Chondrocyte (in vitro differentiated cells): ENCODE data around the gene NSD2. TPM values are rescaled to one million over a fixed set of nuclear protein-coding genes. Genes with fewer than 3 reads are reported as not detected.
A peak's percentile ranks its signal among the peaks of the same experiment; 100 is the strongest.

Experiments
- DNase-seq: peaks from one replicate; pipeline ENCODE4 v3.0.0; 2021; ENCODE audit warnings: mixed read lengths, low spot score
- H3K27ac Mint-ChIP-seq: one replicate; pipeline ENCODE4 v1.8.0; 2021; ENCODE audit warnings: mild to moderate bottlenecking, moderate library complexity, mixed read lengths; ENCODE audit not compliant: unreplicated experiment
- H3K27me3 Mint-ChIP-seq: 2 replicates; pipeline ENCODE4 v1.8.0; 2021; ENCODE audit warnings: low read depth, mixed read lengths
- H3K36me3 Mint-ChIP-seq: 2 replicates; pipeline ENCODE4 v1.8.0; 2021; ENCODE audit warnings: low read depth, mixed read lengths
- H3K4me1 Mint-ChIP-seq: 2 replicates; pipeline ENCODE4 v1.8.0; 2021; ENCODE audit warnings: low read depth, mild to moderate bottlenecking, mixed read lengths
- H3K4me3 Mint-ChIP-seq: one replicate; pipeline ENCODE4 v1.8.0; 2021; ENCODE audit warnings: mild to moderate bottlenecking, moderate library complexity, mixed read lengths; ENCODE audit not compliant: unreplicated experiment
- H3K9me3 Mint-ChIP-seq: 2 replicates; pipeline ENCODE4 v1.8.0; 2021; ENCODE audit warnings: low read depth, mixed read lengths
- CTCF ChIP-seq: fragments of 200-600 bp; sonication (generic); IDR thresholded peaks from 2 replicates; pipeline ENCODE4 v1.5.0; 2021; ENCODE audit warnings: antibody characterized with exemption, mild to moderate bottlenecking, moderate library complexity
- total RNA-seq: library from RNA; stranded (reverse); gene quantifications from 3 replicates; pipeline ENCODE4 v1.2.1, GENCODE V29; 2021

Gene NSD2
- total RNA-seq, 1 donor from 2014 or later = 53.5 TPM

GRCh38 chr4:1824746-1825145, 46.4 kb upstream of the NSD2 start:
- H3K4me3 Mint-ChIP-seq = no peak overlapping the region
- no peaks in the 10 kb centered on the region for H3K27me3 Mint-ChIP-seq
- no peak overlapping the region for H3K27ac Mint-ChIP-seq

GRCh38 chr4:1825326-1825725, 45.9 kb upstream of the NSD2 start:
- peaks cover 15% of the 10 kb centered on the region for H3K36me3 Mint-ChIP-seq
- no peak overlapping the region for H3K4me3 Mint-ChIP-seq
- no peaks in the 10 kb centered on the region for H3K4me1 Mint-ChIP-seq
- H3K27ac Mint-ChIP-seq = no peak overlapping the region
- DNase-seq = no peak
- no peaks in the 10 kb centered on the region for H3K27me3 Mint-ChIP-seq
- no peaks in the 10 kb centered on the region for H3K9me3 Mint-ChIP-seq
- TF ChIP-seq CTCF = no peak

More at GRCh38 chr4:1824746-1825145, 46.4 kb upstream of the NSD2 start:
- no peak for DNase-seq
- H3K9me3 Mint-ChIP-seq = no peaks in the 10 kb centered on the region
- H3K4me1 Mint-ChIP-seq = no peaks in the 10 kb centered on the region
- H3K36me3 Mint-ChIP-seq = peaks cover 18% of the 10 kb centered on the region
- no peak for TF ChIP-seq CTCF

GRCh38 chr4:1826531-1827350, 44.5 kb upstream of the NSD2 start:
- DNase-seq = no peak
- Mint-ChIP-seq H3K9me3 (no peaks in the 10 kb centered on the region), H3K36me3 (peaks cover 18% of the 10 kb centered on the region), H3K27me3 (no peaks in the 10 kb centered on the region), H3K4me3 (no peak overlapping the region), H3K27ac (no peak overlapping the region), H3K4me1 (no peaks in the 10 kb centered on the region)
- TF ChIP-seq CTCF = no peak

- Mint-ChIP-seq H3K27me3 (no peaks in the 10 kb centered on the region), H3K4me1 (no peaks in the 10 kb centered on the region), H3K36me3 (peaks cover 21% of the 10 kb centered on the region), H3K27ac (peak overlapping the region; percentile 0), H3K4me3 (no peak overlapping the region), H3K9me3 (no peaks in the 10 kb centered on the region)
- TF ChIP-seq CTCF = no peak
- no peak for DNase-seq
Observed at GRCh38 chr4:1830234-1830633, 41.0 kb upstream of the NSD2 start.

GRCh38 chr4:1830642-1831228, 40.5 kb upstream of the NSD2 start:
- H3K27ac Mint-ChIP-seq = no peak overlapping the region
- TF ChIP-seq CTCF = no peak
- no peak for DNase-seq
- no peaks in the 10 kb centered on the region for H3K9me3 Mint-ChIP-seq
- no peak overlapping the region for H3K4me3 Mint-ChIP-seq
- no peaks in the 10 kb centered on the region for H3K4me1 Mint-ChIP-seq
- no peaks in the 10 kb centered on the region for H3K27me3 Mint-ChIP-seq
- peaks cover 21% of the 10 kb centered on the region for H3K36me3 Mint-ChIP-seq
